DND-41 (cell line): ENCODE data around the gene TOX2.

Experiments
- EZH2 ChIP-seq: IDR thresholded peaks from 3 replicates; pipeline ENCODE4 v1.6.1; 2012; ENCODE audit warnings: borderline replicate concordance, low read depth, mild to moderate bottlenecking, moderate library complexity, low read length, inconsistent platforms; ENCODE audit not compliant: severe bottlenecking
- TF ChIP-seq, protein P1 (sequence below): IDR thresholded peaks from 2 replicates; pipeline ENCODE4 v1.5.1; 2012; ENCODE audit warnings: borderline replicate concordance, low read length, moderate library complexity, mild to moderate bottlenecking; ENCODE audit not compliant: poor library complexity, severe bottlenecking; ENCODE audit errors: extremely low read depth

DNA sequence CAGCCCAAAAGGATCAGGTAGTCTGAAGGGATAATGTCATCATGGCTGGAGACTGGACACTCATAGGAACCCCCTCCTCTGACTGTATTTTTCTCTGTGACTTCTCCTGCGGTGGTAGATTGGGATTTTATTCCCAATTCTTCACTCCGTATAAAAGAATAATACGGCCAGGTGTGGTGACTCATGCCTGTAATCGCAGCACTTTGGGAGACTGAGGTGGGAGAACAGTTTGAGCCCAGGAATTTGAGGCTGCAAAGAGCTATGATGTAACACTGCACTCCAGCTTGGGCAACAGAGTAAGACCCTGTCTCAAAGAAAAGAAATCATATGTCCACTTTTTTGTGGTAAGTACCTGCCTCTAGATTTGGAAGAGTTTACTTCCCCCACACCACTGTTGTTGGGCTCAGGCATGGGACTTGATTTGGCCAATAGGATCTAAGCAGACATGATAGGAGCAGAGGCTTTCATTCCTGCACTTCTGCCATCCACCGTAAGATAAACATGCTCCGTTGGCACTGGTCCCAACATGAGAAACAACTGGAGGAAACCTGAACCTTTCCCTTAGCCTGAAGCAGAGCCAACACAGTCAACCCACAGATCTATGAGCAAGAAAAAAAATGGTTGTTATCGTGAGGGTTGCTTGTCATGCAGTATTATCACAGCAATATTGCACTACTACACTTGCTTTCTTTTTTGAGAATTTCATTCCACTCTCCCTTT is 190.3 kb downstream of the TOX2 start:
- TF ChIP-seq, protein P1, sequence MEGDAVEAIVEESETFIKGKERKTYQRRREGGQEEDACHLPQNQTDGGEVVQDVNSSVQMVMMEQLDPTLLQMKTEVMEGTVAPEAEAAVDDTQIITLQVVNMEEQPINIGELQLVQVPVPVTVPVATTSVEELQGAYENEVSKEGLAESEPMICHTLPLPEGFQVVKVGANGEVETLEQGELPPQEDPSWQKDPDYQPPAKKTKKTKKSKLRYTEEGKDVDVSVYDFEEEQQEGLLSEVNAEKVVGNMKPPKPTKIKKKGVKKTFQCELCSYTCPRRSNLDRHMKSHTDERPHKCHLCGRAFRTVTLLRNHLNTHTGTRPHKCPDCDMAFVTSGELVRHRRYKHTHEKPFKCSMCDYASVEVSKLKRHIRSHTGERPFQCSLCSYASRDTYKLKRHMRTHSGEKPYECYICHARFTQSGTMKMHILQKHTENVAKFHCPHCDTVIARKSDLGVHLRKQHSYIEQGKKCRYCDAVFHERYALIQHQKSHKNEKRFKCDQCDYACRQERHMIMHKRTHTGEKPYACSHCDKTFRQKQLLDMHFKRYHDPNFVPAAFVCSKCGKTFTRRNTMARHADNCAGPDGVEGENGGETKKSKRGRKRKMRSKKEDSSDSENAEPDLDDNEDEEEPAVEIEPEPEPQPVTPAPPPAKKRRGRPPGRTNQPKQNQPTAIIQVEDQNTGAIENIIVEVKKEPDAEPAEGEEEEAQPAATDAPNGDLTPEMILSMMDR: no peak
- TF ChIP-seq EZH2: no peak
